ENCODE measurements around the gene LRATD1.

DNA sequence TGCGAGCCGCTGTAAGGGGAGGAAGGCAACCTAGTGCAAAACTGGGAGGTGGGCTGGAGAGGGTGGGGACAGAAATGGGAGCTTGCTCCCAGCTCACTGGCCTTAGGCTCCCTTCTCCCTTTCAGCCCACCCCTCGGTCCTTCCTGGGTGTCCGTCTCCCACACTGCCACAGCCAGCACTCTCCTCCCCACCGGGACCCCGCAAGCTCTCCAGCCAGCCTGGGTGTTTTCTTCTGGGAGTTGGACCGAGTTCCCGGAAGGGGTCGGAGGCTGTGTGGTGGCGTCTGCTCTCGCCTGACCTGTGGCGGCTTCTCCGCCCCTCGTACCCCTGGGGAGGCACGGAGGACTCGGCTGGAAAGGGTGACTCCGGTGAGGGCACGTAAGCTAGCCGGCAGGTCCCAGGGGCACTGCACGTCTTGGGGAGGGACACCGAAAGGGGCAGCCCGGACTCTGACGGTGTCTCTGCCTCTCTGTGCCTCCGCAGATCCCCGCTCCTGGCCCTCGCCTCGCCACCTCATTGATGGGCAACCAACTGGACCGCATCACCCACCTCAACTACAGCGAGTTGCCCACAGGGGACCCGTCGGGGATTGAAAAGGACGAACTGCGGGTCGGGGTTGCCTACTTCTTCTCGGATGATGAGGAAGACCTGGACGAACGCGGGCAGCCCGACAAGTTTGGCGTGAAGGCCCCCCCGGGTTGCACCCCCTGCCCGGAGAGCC, 1.1 kb downstream of the LRATD1 start:
- TF ChIP-seq, protein P1, sequence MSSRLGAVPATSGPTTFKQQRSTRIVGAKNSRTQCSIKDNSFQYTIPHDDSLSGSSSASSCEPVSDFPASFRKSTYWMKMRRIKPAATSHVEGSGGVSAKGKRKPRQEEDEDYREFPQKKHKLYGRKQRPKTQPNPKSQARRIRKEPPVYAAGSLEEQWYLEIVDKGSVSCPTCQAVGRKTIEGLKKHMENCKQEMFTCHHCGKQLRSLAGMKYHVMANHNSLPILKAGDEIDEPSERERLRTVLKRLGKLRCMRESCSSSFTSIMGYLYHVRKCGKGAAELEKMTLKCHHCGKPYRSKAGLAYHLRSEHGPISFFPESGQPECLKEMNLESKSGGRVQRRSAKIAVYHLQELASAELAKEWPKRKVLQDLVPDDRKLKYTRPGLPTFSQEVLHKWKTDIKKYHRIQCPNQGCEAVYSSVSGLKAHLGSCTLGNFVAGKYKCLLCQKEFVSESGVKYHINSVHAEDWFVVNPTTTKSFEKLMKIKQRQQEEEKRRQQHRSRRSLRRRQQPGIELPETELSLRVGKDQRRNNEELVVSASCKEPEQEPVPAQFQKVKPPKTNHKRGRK (tag; IDR thresholded peaks at IDR 0.05): no peak
- TF ChIP-seq, protein P2, sequence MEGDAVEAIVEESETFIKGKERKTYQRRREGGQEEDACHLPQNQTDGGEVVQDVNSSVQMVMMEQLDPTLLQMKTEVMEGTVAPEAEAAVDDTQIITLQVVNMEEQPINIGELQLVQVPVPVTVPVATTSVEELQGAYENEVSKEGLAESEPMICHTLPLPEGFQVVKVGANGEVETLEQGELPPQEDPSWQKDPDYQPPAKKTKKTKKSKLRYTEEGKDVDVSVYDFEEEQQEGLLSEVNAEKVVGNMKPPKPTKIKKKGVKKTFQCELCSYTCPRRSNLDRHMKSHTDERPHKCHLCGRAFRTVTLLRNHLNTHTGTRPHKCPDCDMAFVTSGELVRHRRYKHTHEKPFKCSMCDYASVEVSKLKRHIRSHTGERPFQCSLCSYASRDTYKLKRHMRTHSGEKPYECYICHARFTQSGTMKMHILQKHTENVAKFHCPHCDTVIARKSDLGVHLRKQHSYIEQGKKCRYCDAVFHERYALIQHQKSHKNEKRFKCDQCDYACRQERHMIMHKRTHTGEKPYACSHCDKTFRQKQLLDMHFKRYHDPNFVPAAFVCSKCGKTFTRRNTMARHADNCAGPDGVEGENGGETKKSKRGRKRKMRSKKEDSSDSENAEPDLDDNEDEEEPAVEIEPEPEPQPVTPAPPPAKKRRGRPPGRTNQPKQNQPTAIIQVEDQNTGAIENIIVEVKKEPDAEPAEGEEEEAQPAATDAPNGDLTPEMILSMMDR (IDR thresholded peaks at IDR 0.05 in 2 of 3, conservative IDR thresholded peaks at IDR 0.05 in 1 of 3; ENCODE audit: insufficient read depth in 2 of 3, low read depth in 1 of 3, low read length in 3 of 3): no peak
- TF ChIP-seq MIER1 (IDR thresholded peaks at IDR 0.05; ENCODE audit: low read depth) (no peak), ZNF830 (CRISPR knock-in tag; IDR thresholded peaks at IDR 0.05) (no peak), ZC3H8 (IDR thresholded peaks at IDR 0.05) (no peak), CEBPB (tag; IDR thresholded peaks at IDR 0.05) (no peak)

All from K562 (cell line).